Mammary epithelial cell (primary cell): ENCODE measurements around the gene LRPAP1.
"Not testable (repeated sequence)": the region's sequence is repeated elsewhere in the genome, so short reads cannot be mapped to it uniquely, and the experiment has no call there.

Experiments used
- CTCF ChIP-seq, 2 donors: IDR thresholded peaks in 1 of 2; conservative IDR thresholded peaks in 1 of 2; 2 replicates each; pipeline ENCODE4 v1.5.1; 2011 to 2012; ENCODE audit warnings: inconsistent platforms in 2 of 2, low read length in 2 of 2, mild to moderate bottlenecking in 2 of 2, control low read depth in 1 of 2, low read depth in 1 of 2; ENCODE audit not compliant: insufficient read depth in 1 of 2; ENCODE audit errors: extremely low read depth in 1 of 2
- EZH2 ChIP-seq: IDR thresholded peaks from 2 replicates; pipeline ENCODE4 v1.6.1; 2012; ENCODE audit warnings: low read length, inconsistent platforms, borderline replicate concordance

GRCh38 chr4:3560465-3560864, 28.2 kb upstream of the LRPAP1 start:
- not testable (repeated sequence) for TF ChIP-seq CTCF (conservative IDR thresholded peaks at IDR 0.05 in 1 of 2, IDR thresholded peaks at IDR 0.05 in 1 of 2; ENCODE audit: extremely low read depth in 1 of 2, insufficient read depth in 1 of 2, low read depth in 1 of 2, low read length in 2 of 2); EZH2
